GM10248 (cell line): Measurements from ENCODE around the gene AMMECR1.

ENCODE experiments used
- CTCF ChIA-PET: fragments of 300-600 bp; sonication (Branson Sonifier 250); formaldehyde crosslinking; extraction: SDS; loops from one replicate; lab custom pipeline; 2021; ENCODE audit warnings: antibody characterized with exemption; lab: Yijun Ruan, JAX
- POLR2A ChIA-PET: fragments of 350-650 bp; sonication (Branson Sonifier 250); formaldehyde crosslinking; extraction: SDS; loops from one replicate; lab custom pipeline; 2020; ENCODE audit warnings: antibody characterized with exemption; lab: Yijun Ruan, JAX
- DNase-seq: peaks from one replicate; pipeline ENCODE4 v3.0.0; 2012; ENCODE audit errors: extremely low spot score
- TF ChIP-seq, protein P1 (sequence below): IDR thresholded peaks from 2 replicates; pipeline ENCODE4 v1.5.1; 2012; ENCODE audit warnings: mild to moderate bottlenecking, low read depth; ENCODE audit errors: extremely low read depth, missing control alignments, control extremely low read depth

The AMMECR1 gene

DNA sequence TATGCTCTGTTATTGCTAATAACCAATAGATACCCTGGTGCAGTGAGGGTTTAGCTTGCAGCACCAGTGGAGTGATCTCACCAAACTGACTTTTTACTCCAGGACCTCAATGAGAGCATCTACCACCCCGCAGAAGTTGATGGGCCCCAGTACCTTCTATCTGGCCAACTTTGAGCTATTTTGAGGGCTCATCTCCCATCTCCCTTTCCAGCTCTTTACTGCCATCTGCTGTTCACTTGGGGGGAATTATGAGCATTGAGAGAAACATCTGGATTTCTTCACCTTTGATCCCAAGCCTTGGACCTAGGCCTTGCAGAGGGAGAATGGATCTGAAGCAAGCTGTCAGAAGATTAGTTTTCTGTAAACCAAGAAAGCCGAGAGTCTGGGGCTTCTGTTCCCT lies 171.4 kb downstream of the AMMECR1 start:
- TF ChIP-seq, protein P1, sequence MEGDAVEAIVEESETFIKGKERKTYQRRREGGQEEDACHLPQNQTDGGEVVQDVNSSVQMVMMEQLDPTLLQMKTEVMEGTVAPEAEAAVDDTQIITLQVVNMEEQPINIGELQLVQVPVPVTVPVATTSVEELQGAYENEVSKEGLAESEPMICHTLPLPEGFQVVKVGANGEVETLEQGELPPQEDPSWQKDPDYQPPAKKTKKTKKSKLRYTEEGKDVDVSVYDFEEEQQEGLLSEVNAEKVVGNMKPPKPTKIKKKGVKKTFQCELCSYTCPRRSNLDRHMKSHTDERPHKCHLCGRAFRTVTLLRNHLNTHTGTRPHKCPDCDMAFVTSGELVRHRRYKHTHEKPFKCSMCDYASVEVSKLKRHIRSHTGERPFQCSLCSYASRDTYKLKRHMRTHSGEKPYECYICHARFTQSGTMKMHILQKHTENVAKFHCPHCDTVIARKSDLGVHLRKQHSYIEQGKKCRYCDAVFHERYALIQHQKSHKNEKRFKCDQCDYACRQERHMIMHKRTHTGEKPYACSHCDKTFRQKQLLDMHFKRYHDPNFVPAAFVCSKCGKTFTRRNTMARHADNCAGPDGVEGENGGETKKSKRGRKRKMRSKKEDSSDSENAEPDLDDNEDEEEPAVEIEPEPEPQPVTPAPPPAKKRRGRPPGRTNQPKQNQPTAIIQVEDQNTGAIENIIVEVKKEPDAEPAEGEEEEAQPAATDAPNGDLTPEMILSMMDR: peak; percentile 60
- POLR2A ChIA-PET: no interaction called here
- CTCF ChIA-PET: interaction anchor here (0.6 to 9.3 kb wide), 56 partner anchors 11 to 673 kb away, joined by 3 to 135 read pairs (median 4); no protein-coding TSS in a partner anchor
- DNase-seq: peak; percentile 45

DNA sequence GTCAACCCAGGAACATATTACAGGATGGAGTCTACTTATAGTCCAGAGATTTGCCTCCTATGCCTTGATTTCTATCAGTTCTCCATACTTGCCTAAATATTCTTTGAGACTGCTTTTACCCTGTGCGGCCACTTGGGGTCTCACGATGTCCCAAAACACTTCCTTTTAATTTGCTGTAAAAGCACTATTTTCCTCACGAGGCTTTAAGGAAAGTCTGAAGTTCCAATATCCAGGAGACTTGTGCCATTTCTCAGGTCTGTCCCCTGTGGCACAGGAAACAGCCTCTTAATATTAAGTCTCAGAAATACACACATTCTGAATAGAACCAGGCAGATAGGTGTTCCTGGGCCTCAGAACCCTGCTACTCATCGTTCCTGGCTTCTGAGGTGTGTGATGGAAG lies 172.0 kb downstream of the AMMECR1 start:
- DNase-seq: peak; percentile 23
- TF ChIP-seq, protein P1: peak; percentile 50
- ChIA-PET POLR2A (no interaction called here), CTCF (interaction anchor here (0.6 to 9.3 kb wide), 49 partner anchors 10 to 701 kb away, joined by 3 to 135 read pairs (median 4); no protein-coding TSS in a partner anchor)

DNA sequence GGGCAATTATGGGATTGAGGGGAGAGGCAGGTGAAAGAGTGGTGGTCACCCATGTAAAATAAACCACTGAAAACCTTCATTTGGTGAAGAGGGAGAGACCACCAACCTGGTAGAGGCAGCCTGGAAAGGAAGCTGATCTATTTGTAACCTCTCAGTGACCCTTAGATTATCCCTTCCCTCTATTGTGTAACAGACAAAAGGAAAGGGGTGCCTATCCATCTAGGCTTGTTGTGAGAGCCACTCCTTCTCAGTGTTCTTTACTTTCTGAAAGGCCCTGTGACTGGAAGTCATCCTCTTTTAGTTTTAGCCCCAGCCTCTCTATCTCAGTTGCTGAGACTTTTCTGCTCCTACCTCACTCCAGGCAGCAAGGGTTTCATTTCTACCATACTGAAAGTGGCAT lies 172.6 kb downstream of the AMMECR1 start:
- no peak for DNase-seq
- CTCF ChIA-PET: interaction anchor here (0.6 to 9.3 kb wide), 18 partner anchors 10 to 702 kb away, joined by 3 to 135 read pairs (median 4); no protein-coding TSS in a partner anchor
- TF ChIP-seq, protein P1: no peak
- POLR2A ChIA-PET: no interaction called here
